ENCODE measurements around the gene KRTAP10-6.
"Not testable (repeated sequence)": the region's sequence is repeated elsewhere in the genome, so short reads cannot be mapped to it uniquely, and the experiment has no call there.

KRTAP10-6 gene

DNA sequence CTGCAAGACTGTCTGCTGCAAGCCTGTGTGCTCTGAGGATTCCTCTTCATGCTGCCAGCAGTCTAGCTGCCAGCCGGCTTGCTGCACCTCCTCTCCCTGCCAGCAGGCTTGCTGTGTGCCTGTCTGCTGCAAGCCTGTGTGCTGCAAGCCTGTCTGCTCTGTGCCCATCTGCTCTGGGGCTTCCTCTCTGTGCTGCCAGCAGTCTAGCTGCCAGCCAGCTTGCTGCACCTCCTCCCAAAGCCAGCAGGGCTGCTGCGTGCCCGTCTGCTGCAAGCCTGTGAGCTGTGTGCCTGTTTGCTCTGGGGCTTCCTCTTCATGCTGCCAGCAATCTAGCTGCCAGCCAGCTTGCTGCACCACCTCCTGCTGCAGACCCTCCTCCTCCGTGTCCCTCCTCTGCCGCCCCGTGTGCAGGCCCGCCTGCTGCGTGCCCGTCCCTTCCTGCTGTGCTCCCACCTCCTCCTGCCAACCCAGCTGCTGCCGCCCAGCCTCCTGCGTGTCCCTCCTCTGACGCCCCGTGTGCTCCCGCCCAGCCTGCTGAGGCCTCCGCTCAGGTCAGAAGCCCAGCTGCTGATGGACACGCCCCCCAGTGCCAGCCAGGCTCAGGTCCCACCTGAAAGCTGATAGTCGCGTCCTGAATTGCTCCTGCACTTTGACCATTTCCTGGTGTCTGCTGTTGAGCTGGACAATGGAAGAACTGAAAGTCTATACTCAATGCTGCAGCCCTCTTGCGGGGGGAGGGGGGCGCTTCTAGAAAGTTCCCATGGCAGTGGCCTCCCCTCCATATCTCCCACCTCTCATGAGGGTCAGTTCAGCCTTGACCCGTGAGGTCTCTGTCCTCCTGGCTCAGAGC, 17.6 kb downstream of the KRTAP10-6 start:
- no peak for DNase-seq

DNA sequence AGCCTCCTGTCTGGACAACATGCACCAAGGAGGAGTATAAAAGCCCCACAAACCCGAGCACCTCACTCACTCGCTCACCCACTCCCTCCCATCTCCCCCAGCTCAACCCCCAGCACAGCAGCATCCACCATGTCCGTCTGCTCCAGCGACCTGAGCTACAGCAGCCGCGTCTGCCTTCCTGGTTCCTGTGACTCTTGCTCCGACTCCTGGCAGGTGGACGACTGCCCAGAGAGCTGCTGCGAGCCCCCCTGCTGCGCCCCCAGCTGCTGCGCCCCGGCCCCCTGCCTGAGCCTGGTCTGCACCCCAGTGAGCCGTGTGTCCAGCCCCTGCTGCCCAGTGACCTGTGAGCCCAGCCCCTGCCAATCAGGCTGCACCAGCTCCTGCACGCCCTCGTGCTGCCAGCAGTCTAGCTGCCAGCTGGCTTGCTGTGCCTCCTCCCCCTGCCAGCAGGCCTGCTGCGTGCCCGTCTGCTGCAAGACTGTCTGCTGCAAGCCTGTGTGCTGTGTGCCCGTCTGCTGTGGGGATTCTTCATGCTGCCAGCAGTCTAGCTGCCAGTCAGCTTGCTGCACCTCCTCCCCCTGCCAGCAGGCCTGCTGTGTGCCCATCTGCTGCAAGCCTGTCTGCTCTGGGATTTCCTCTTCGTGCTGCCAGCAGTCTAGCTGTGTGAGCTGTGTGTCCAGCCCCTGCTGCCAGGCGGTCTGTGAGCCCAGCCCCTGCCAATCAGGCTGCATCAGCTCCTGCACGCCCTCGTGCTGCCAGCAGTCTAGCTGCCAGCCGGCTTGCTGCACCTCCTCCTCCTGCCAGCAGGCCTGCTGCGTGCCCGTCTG, 18.5 kb downstream of the KRTAP10-6 start, which contains the start of gene KRTAP10-4:
TSS of gene KRTAP10-4 (plus strand) at position 100 of the 827 bp plus-strand sequence. CDS start at position 130, 30 bp downstream.
- not testable (repeated sequence) for DNase-seq

DNA sequence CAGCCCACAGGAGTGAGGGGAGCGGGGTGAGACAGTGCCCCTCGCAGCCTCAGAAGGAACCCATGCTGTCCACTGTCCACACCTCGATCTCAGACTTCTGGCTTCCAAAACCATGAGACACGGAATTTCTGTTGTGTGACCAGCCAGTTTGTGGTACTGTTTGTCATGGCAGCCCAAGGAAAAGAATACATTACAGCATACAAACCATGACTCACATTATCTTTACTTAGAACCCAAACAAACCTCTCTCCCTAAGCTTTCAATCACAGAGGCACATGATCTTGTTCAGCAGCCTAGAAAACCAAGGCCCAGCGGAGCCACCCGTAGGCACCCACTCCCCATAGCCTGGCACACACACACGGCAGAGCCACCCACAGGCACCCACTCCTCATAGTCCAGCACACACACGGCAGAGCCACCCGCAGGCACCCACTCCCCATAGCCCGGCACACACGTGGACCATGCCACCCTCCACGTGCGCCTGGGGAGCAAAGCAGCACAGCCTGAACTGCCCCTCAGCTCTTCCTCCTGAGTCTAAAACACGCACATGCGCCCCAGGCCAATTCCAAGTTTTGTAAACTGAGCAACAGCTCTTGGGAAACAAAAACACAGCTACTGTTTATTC, 19.2 kb downstream of the KRTAP10-6 start:
- DNase-seq = no peak

DNA sequence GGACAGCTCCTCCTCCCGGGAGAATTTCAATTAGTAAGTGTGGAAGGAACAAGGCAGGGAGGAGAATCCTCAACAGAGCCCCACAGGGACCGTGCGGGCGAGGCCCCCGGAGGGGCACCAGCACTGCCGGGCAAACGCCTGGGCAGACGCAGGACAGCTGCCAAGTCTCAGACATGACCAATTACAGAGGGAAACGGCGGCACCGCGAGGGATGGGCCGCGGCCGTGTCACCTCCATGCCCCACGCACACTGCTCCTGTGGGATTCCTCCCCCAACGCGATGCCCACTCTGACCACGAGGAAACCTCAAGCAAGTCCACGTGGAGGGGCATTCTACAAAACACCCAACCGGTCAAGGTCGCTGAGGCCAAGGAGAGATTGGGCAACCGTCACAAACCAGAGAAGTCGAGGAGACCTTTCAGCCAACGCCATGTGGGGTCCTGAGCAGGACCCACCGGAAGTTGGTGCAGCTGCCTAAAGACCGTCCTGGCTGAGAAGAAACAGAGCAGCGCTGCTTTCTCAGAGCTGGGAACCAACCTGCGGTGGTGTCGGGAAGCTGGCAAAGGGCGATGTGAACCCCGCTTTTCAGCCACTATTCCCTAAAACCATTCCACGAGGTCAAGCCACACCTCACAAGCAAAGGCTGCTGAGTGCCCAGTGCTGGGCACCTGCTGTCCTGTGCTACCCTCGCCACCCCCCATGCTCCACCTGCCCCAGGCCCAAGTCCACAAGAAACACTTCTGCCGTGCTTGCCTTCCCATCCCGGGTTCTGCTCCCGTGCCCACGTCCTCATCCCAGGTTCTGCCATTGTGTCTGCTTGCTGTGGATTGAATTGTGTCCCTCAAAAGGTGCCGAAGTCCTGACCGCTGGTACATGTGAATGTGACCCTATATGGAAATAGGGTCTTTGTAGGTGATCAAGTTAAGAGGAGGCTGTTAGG, 20.2 kb downstream of the KRTAP10-6 start:
- DNase-seq = no peak

DNA sequence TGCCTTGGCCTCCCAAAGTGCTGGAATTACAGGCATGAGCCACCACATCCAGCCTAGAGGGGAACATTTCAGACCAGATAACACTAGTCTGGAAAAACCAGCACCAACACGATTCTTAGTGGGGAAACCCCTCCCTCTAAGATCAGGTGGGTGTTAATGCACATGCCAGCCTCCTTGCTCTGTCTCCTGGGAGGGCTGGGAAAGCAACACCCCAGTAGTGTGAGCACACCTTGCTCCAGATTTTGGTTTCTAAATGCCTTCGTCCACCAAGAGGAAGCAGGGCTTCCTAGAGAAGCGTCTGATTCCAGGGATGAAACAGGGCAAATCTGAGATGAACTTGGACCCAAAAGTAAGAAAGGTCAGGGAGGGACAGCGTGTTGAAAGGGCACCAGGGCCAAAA, 21.0 kb downstream of the KRTAP10-6 start:
- no peak for DNase-seq

DNA sequence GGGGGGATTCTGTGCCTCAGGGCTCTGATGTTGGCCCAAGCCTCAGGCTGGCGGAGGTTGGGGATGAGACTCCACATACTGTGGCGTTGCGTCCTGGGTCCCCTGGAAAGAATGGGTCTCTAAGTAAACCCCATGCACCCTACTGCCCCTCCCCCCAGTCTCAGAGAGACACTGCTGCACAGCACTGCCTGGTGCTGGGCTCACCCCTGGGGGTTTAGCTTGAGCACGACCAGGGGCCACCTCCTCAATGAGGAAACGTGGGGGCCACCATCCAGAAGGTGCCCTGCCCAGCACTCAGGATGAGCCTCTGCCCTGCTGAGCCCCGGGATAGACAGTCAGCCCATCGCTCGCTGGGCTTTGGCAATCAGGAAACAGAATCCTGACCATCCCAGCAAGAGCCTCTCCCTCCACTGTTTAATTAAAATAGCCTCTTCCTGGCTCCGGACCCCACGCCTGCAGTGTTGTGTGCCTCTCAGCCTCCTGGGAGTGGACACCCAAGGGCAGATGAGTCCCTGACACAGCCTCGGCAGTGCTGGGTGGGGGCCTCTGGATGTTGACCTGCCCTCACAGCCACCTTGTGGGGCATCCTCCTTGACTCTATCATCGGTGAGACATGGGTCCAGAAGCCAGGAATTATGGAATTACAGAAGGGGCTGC, 22.3 kb downstream of the KRTAP10-6 start:
- DNase-seq = no peak

DNA sequence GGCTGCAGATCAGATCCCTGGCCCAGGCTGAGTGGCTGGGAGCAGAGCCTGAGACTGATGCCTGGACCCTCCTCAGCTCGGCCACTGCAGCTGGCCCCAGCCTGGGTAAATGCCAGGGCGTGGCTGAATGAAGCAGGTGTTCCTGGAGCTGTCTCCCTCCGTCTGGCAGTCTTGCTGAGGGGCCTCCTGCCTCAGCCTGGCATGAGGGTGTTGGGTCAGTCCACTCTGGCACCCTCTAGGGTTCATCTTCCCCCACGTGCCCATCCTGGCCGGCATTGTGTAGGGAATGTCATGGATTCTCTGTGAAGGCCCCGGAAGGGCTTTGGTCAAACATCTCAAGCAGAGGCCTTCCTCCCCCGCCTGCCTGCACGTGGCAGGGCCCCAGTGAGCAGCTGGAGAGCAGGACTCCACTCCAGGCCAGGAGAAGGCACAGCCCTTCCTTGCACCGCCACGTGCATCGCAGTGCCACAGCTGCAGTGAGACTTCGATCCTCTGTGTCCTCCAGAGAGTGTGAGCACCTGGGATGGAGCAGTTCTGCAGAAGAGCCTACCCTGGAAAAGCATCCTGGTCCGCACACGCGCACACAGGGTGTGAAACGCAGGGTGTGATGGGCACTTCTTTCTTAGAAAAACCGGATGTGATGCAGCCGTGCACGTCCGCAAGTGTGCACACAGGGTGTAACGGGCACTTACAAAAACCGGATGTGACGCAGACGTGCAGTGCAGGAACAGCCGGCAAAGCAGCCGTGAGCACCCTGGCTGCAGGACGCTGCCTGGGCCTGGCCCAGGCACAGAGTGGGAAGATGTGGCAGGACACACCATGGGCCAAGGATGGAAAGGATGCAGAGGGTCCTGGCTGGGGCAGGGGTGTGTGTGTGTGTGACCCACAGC, 23.4 kb downstream of the KRTAP10-6 start:
- no peak for DNase-seq

DNA sequence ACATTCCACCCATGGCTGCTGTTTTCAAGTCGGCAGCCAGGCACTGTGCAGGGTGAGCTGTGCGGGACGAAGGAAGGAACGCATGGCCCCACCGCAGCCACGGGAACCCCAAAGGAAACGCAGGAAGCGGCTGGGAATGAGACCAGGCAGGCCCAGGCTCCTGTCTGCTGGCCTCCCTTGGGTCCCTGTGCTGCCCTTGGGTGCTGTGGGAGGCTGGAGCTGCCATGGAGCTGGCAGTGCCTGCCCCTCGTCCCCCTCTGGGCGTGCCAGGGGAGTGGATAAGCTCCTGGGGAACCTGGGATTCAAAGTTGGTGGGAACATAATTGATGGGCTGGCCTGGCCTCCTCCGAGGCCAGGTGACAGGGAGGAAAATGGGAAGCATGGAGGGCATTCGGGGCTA, 24.0 kb downstream of the KRTAP10-6 start:
- no peak for DNase-seq

DNA sequence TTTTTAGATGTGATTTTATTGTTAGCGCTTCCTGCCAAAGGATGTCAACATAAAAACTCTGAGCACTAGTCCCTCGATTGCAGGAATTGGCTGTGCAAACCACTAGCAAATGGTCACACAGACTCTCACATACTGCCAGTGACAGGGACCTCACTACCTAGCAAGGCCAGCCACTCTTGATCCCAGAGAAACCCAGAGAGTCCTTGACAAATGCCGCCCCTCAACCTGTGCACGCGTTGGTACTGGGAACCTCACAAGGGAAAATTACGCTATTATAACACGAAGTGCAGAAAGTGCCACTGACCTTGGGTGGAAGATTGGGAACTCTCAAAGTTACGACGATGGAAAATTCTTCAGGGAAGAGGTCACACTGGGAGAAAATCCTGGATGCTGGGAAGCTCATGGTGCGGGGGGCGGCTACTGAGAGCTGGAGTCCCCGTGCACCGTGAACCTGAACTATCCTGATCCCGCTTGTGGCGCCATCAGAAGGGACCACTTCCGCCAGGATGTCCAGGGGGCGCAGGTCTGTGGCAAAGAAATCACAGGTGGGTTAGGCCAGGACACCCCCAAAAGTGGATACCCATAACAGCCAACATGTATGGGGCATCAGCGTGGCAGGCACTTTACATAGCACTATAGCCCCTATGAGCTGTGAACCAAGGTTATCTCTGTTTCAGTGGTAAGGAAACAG, 24.7 kb downstream of the KRTAP10-6 start:
- DNase-seq = no peak

DNA sequence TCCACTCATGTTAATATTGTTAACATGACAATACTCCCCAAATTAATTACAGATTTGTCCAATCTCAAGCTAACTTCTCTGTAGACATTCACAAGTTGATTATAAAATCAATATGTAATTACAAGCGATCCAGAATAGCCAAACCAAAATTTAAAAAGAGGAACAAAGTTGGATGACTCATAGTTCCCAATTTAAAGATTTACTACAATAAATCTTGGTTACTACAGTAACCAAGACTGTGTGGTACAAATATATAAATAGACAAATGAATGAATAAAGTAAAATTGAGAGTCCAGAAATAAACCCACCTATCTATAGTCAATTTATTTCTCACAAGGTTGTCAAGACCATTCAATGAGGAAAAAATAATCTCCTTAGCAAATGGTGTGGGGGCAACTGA, 25.9 kb downstream of the KRTAP10-6 start:
- DNase-seq = peak; percentile 73

DNA sequence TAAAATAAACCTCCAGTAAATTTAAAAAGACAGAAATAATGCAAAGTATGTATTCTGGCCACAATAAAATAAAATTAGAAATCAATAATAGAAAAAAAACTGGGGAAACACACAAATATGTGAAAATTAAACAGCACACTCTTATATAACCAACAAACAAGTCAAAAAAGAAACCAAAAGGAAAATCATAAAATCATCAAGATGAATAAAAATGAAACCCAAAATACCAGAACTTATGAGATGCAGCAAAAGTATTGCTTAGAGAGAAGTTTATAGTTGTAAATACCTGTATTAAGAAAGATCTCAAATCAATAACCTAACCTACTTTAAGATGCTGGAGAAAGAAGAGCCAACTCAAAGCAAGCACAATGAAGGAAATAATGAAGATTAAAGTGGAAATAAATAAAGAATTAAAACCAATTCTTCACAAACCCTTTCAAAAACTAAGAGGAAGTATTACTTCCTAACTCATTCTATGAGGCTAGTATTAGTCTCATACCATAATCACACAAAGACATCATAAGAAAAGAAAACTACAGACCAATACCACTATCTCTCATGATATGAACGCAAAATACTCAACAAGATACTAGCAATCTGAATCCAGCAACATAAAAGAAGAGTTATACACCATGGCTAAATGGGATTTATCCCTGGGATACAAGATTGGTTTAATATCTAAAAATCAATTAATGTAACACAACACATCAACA, 27.3 kb downstream of the KRTAP10-6 start:
- peak; percentile 60 for DNase-seq

DNA sequence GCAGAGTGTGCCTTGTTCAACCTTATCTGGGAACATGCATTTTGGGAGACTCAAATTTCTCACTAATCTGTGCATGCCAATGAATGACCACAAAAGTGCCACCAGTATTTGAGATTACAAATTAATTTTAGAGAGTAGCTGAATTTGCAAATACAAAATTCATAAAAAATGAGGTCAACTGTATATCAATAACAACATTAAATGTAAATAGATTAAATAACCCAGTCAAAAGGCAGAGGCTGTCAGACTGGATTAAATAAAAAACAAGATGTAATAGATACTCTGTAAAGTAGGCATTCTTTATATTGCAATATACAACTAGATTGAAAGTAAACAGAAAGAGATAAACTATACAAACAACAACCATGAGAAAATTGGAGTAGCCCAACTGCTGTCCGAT, 28.2 kb downstream of the KRTAP10-6 start:
- no peak for DNase-seq

DNA sequence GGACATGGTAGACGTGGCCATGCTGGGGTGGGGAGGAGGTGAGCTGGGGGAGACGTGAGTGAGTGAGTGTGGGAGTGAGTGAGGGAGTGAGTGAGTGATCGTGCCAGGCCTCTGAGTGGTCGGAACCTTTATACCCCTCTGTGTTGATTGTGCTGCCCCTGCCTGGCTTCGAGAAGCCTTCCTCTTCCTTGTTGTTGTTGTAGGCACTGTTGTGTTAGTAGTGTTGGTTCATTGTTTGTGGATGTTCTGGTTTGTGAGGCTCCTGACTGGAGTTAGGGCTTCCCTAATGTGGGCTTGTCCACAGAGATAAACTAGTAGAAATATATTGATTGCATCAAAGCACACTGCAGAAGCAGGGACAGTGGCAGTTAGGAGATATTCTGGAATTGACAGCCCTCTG, 33.6 kb downstream of the KRTAP10-6 start, which contains the start of gene KRTAP10-3:
TSS of gene KRTAP10-3 (minus strand) at position 101 of the 400 bp plus-strand sequence. CDS start at position 21, 80 bp downstream.
- no peak for DNase-seq

DNA sequence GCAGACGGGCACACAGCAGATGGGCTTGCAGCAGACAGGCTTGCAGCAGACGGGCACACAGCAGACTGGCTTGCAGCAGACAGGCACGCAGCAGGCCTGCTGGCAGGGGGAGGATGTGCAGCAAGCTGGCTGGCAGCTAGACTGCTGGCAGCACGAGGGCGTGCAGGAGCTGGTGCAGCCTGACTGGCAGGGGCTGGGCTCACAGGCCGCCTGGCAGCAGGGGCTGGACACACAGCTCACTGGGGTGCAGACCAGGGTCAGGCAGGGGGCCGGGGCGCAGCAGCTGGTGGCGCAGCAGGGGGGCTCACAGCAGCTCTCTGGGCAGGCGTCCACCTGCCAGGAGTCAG, 34.0 kb downstream of the KRTAP10-6 start:
- DNase-seq = not testable (repeated sequence)

DNA sequence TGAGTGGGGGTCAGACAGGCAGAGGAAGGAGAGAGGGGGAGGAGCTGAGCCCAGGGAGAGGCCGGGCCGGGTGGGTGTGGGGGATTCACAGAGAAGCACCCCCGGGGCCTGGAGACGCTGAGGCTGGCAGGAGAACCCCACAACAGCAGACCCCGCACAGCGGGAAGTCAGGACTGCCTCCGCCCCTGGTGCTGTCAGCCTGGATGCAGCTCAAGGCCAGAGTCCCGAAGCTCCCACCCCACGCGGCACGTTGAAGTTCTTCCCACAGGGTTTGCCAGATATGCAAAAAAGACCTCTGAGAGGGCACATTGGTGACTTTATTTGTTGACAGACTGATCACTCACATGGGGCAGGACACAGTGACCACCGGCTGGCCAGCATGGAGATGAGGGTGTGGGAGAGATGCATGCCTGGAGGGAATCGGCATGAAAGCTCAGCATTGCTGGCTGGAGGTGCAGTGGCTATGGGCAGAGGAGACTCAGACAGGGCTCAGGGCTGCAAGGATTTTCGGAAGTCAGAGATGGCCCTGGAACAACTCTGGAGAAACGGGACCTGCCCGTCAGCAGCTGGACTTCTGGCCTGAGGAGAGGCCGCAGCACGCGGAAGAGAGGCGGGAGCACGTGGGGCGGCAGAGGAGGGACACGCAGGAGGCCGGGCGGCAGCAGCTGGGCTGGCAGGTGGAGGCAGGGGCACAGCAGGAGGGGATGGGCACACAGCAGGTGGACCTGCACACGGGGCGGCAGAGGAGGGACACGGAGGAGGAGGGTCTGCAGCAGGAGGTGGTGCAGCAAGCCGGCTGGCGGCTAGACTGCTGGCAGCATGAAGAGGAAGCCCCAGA, 34.6 kb downstream of the KRTAP10-6 start:
- no peak for DNase-seq

DNA sequence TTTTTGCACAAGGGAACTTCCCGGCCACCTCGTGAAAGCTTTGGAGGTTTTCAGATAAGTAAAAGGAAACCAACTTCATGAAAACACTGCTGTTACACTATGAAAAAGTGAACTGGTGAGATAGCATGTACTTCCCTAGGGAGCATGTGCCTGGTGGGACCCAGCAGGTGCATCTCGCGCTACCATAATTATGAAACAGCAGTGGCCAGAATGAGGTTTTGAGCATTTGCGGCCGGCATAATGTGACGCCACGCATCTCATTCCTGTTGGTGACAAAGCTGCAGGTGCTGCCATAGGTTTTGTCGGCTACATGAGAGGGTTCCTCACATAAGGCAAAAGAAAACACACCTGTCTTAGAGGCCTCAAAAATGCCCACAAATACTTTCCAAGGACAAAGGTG, 35.4 kb downstream of the KRTAP10-6 start:
- DNase-seq = no peak

DNA sequence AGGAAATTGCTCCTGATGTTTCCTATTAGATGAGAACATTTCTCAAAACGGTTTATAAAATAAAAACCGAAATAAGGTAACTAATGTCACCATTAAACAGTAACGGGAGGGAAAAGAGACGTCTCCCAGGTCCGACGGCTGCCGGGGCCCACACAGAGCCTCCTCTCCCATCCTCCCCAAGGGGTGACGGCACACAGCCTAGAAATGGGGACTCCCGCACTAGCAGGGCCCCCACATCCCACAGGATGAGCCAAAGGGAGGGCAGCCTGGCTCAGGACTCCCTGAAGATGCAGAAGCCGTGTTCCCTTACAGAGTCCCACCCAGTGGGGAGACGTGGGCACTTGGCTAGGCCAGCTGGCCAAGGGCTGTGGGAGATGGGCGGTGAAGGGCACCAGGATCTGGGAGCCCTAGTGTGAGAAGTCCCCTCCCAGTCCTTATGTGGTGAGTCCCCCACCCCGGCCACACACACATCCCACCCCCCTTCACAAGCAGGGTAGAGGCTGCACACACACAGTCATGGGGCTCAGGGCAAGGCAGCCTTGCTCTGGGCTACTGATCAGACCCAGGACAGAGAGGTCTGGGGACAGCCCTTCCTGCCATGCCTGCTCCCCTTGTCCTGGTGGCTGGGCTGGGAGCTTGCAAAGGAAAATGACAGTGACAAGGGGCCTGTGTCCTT, 37.0 kb downstream of the KRTAP10-6 start:
- no peak for DNase-seq

DNA sequence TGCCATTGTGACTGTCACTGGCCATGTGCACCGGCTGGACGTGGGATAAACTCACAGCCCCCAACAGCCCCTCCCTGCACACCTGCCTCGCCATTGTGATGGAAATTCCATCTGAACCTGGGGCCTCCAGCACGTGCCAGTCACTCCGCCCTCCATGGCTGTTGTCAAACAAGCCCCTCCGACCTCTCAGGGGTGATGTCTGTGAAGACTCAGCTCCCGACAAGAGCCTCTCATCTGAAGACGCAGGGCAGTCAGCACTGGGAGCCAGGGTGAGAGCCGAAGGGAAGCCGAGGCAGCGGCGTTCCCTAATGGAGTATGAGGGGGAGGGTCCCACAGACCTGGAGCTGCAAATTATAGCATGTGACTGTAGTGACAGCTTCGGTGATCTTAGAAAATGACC, 39.6 kb downstream of the KRTAP10-6 start:
- no peak for DNase-seq
